ENCODE results near the gene RBFOX2.

GRCh38 chr22:35799150-35799549 is 229.5 kb downstream of the RBFOX2 start:
- TF ChIP-seq, protein P1, sequence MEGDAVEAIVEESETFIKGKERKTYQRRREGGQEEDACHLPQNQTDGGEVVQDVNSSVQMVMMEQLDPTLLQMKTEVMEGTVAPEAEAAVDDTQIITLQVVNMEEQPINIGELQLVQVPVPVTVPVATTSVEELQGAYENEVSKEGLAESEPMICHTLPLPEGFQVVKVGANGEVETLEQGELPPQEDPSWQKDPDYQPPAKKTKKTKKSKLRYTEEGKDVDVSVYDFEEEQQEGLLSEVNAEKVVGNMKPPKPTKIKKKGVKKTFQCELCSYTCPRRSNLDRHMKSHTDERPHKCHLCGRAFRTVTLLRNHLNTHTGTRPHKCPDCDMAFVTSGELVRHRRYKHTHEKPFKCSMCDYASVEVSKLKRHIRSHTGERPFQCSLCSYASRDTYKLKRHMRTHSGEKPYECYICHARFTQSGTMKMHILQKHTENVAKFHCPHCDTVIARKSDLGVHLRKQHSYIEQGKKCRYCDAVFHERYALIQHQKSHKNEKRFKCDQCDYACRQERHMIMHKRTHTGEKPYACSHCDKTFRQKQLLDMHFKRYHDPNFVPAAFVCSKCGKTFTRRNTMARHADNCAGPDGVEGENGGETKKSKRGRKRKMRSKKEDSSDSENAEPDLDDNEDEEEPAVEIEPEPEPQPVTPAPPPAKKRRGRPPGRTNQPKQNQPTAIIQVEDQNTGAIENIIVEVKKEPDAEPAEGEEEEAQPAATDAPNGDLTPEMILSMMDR (IDR thresholded peaks at IDR 0.05): no peak
- no peak for TF ChIP-seq POLR2A (IDR thresholded peaks at IDR 0.05)
